Chondrocyte (in vitro differentiated cells): Measurements from ENCODE around the gene CELA1. TPM values are rescaled to one million over a fixed set of nuclear protein-coding genes. Genes with fewer than 3 reads are reported as not detected.
A peak's percentile ranks its signal among the peaks of the same experiment; 100 is the strongest.

ENCODE experiments used
- DNase-seq: peaks from one replicate; pipeline ENCODE4 v3.0.0; 2021; ENCODE audit warnings: mixed read lengths, low spot score
- H3K27ac Mint-ChIP-seq: one replicate; pipeline ENCODE4 v1.8.0; 2021; ENCODE audit warnings: mild to moderate bottlenecking, moderate library complexity, mixed read lengths; ENCODE audit not compliant: unreplicated experiment
- H3K27me3 Mint-ChIP-seq: 2 replicates; pipeline ENCODE4 v1.8.0; 2021; ENCODE audit warnings: low read depth, mixed read lengths
- H3K36me3 Mint-ChIP-seq: 2 replicates; pipeline ENCODE4 v1.8.0; 2021; ENCODE audit warnings: low read depth, mixed read lengths
- H3K4me1 Mint-ChIP-seq: 2 replicates; pipeline ENCODE4 v1.8.0; 2021; ENCODE audit warnings: low read depth, mild to moderate bottlenecking, mixed read lengths
- H3K4me3 Mint-ChIP-seq: one replicate; pipeline ENCODE4 v1.8.0; 2021; ENCODE audit warnings: mild to moderate bottlenecking, moderate library complexity, mixed read lengths; ENCODE audit not compliant: unreplicated experiment
- H3K9me3 Mint-ChIP-seq: 2 replicates; pipeline ENCODE4 v1.8.0; 2021; ENCODE audit warnings: low read depth, mixed read lengths
- CTCF ChIP-seq: fragments of 200-600 bp; sonication (generic); IDR thresholded peaks from 2 replicates; pipeline ENCODE4 v1.5.0; 2021; ENCODE audit warnings: antibody characterized with exemption, mild to moderate bottlenecking, moderate library complexity
- total RNA-seq: library from RNA; stranded (reverse); gene quantifications from 3 replicates; pipeline ENCODE4 v1.2.1, GENCODE V29; 2021

CELA1 gene
- total RNA-seq, 1 donor from 2014 or later: not detected

- no peaks in the 10 kb centered on the region for H3K9me3 Mint-ChIP-seq
- H3K27ac Mint-ChIP-seq: no peak within 1 kb of the TSS
- TF ChIP-seq CTCF: no peak
- peaks cover 29% of the 10 kb centered on the region for H3K4me1 Mint-ChIP-seq
- DNase-seq: no peak
- peak within 1 kb of the TSS; percentile 77 for H3K4me3 Mint-ChIP-seq
- peaks cover 4% of the 10 kb centered on the region for H3K27me3 Mint-ChIP-seq
- H3K36me3 Mint-ChIP-seq: no peaks in the 10 kb centered on the region
Measured at GRCh38 chr12:51391283-51392123, 45.0 kb upstream of the CELA1 start, which contains the start of gene GALNT6. Gene GALNT6, minus strand, starts transcription at chr12:51391406. Its CDS starts 11,625 bp downstream, at chr12:51379781.

GRCh38 chr12:51390891-51391282 is 44.4 kb upstream of the CELA1 start:
- no peaks in the 10 kb centered on the region for H3K36me3 Mint-ChIP-seq
- peak overlapping the region; percentile 77 for H3K4me3 Mint-ChIP-seq
- no peak for DNase-seq
- peaks cover 29% of the 10 kb centered on the region for H3K4me1 Mint-ChIP-seq
- no peak for TF ChIP-seq CTCF
- peaks cover 4% of the 10 kb centered on the region for H3K27me3 Mint-ChIP-seq
- H3K27ac Mint-ChIP-seq: no peak overlapping the region
- no peaks in the 10 kb centered on the region for H3K9me3 Mint-ChIP-seq

- Mint-ChIP-seq H3K9me3 (no peaks in the 10 kb centered on the region), H3K4me1 (peaks cover 29% of the 10 kb centered on the region), H3K27ac (no peak overlapping the region), H3K4me3 (peak overlapping the region; percentile 77), H3K36me3 (no peaks in the 10 kb centered on the region), H3K27me3 (peaks cover 4% of the 10 kb centered on the region)
- no peak for TF ChIP-seq CTCF
- no peak for DNase-seq
Measured at GRCh38 chr12:51390457-51390856, 44.0 kb upstream of the CELA1 start.

GRCh38 chr12:51389302-51389999 is 43.0 kb upstream of the CELA1 start:
- no peaks in the 10 kb centered on the region for H3K36me3 Mint-ChIP-seq
- H3K4me1 Mint-ChIP-seq: peaks cover 29% of the 10 kb centered on the region
- no peak for TF ChIP-seq CTCF
- DNase-seq: no peak
- no peak overlapping the region for H3K27ac Mint-ChIP-seq
- no peaks in the 10 kb centered on the region for H3K9me3 Mint-ChIP-seq
- H3K27me3 Mint-ChIP-seq: peaks cover 4% of the 10 kb centered on the region
- no peak overlapping the region for H3K4me3 Mint-ChIP-seq

GRCh38 chr12:51388846-51389245 is 42.4 kb upstream of the CELA1 start:
- H3K27ac Mint-ChIP-seq: no peak overlapping the region
- H3K27me3 Mint-ChIP-seq: peaks cover 4% of the 10 kb centered on the region
- no peak for TF ChIP-seq CTCF
- no peaks in the 10 kb centered on the region for H3K36me3 Mint-ChIP-seq
- peaks cover 27% of the 10 kb centered on the region for H3K4me1 Mint-ChIP-seq
- H3K9me3 Mint-ChIP-seq: no peaks in the 10 kb centered on the region
- DNase-seq: no peak
- H3K4me3 Mint-ChIP-seq: no peak overlapping the region
